ENCODE results near the gene NID1.

DNA sequence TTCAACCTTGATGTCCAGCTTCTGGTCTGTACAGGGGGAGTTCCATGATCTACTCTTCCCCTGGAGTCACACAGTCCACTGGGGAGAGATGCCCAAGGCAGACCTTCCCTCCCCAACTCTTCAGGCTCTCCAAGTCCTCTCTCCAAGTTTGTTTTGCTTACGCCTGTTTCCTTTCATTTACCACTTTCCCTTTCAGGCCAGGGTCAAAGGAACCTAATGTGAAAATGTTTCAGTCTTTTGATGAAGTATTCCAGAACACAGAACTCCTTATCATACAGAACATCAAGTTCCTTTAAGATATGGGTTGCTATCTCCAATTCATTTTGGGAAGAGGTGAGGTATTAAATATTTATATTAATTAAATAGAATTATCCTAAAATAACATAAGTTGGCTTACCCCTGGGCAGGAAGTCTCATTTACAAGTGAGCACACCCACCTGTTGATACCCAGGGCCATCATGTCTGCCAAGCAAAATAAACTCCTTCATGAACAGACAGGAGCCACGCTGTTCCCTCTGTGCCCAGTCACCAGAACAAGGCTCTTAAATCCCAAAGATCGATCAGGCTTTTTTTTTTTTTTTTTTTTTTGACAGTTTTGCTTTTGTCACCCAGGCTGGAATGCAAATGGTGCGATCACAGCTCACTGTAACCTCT lies 116.0 kb downstream of the NID1 start:
- no peak for TF ChIP-seq POLR2AphosphoS5 (IDR thresholded peaks at IDR 0.05; ENCODE audit: insufficient read depth, low read depth, low read length)
- TF ChIP-seq, protein P1, sequence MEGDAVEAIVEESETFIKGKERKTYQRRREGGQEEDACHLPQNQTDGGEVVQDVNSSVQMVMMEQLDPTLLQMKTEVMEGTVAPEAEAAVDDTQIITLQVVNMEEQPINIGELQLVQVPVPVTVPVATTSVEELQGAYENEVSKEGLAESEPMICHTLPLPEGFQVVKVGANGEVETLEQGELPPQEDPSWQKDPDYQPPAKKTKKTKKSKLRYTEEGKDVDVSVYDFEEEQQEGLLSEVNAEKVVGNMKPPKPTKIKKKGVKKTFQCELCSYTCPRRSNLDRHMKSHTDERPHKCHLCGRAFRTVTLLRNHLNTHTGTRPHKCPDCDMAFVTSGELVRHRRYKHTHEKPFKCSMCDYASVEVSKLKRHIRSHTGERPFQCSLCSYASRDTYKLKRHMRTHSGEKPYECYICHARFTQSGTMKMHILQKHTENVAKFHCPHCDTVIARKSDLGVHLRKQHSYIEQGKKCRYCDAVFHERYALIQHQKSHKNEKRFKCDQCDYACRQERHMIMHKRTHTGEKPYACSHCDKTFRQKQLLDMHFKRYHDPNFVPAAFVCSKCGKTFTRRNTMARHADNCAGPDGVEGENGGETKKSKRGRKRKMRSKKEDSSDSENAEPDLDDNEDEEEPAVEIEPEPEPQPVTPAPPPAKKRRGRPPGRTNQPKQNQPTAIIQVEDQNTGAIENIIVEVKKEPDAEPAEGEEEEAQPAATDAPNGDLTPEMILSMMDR (IDR thresholded peaks at IDR 0.05; ENCODE audit: extremely low read depth in 1 of 2, insufficient read depth in 1 of 2, low read depth in 1 of 2, low read length in 2 of 2): no peak
- no peak for TF ChIP-seq POLR2A (IDR thresholded peaks at IDR 0.05; ENCODE audit: low read depth, low read length)
- TF ChIP-seq, protein P2, sequence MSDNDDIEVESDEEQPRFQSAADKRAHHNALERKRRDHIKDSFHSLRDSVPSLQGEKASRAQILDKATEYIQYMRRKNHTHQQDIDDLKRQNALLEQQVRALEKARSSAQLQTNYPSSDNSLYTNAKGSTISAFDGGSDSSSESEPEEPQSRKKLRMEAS (IDR thresholded peaks at IDR 0.05; ENCODE audit: insufficient read depth, insufficient read length): no peak
- no peak for TF ChIP-seq JUN (IDR thresholded peaks at IDR 0.05; ENCODE audit: borderline replicate concordance, insufficient read depth, insufficient read length, low read depth)
- TF ChIP-seq EZH2 (IDR thresholded peaks at IDR 0.05; ENCODE audit: borderline replicate concordance, low read depth, low read length, severe bottlenecking): no peak
- no peak for TF ChIP-seq MYC (IDR thresholded peaks at IDR 0.05; ENCODE audit: low read depth, low read length)

Data from endothelial cell of umbilical vein (primary cell).